ENCODE results near the gene ZFPL1.
A peak's percentile ranks its signal among the peaks of the same experiment; 100 is the strongest.

ZFPL1 gene

GRCh38 chr11:65060913-65061408 lies 23.1 kb upstream of the ZFPL1 start:
- DNase-seq: no peak

GRCh38 chr11:65063532-65063931 lies 20.5 kb upstream of the ZFPL1 start:
- no peak for DNase-seq

- no peak for DNase-seq
Measured at GRCh38 chr11:65064847-65065240, 19.2 kb upstream of the ZFPL1 start.

GRCh38 chr11:65065851-65066250 lies 18.2 kb upstream of the ZFPL1 start:
- no peak for DNase-seq

GRCh38 chr11:65066315-65066714 lies 17.7 kb upstream of the ZFPL1 start:
- DNase-seq: no peak

- peak; percentile 89 for DNase-seq
Measured at GRCh38 chr11:65066805-65067291, 17.2 kb upstream of the ZFPL1 start.

GRCh38 chr11:65067446-65067845 lies 16.6 kb upstream of the ZFPL1 start:
- DNase-seq: no peak

GRCh38 chr11:65069217-65069616 lies 14.8 kb upstream of the ZFPL1 start:
- no peak for DNase-seq

- DNase-seq: no peak
Measured at GRCh38 chr11:65071907-65072630, 12.0 kb upstream of the ZFPL1 start.

GRCh38 chr11:65072631-65072966 lies 11.4 kb upstream of the ZFPL1 start:
- no peak for DNase-seq

GRCh38 chr11:65077451-65077850 lies 6.6 kb upstream of the ZFPL1 start:
- peak; percentile 7 for DNase-seq

- no peak for DNase-seq
Measured at GRCh38 chr11:65078151-65078550, 5.9 kb upstream of the ZFPL1 start.

GRCh38 chr11:65078786-65079342 lies 5.2 kb upstream of the ZFPL1 start:
- no peak for DNase-seq

GRCh38 chr11:65083134-65083833 lies 738 bp upstream of the ZFPL1 start:
- no peak for DNase-seq

- DNase-seq: no peak
Measured at GRCh38 chr11:65084598-65085375, 765 bp downstream of the ZFPL1 start.

GRCh38 chr11:65085446-65085845 lies 1.4 kb downstream of the ZFPL1 start:
- DNase-seq: no peak

GRCh38 chr11:65086809-65087208 lies 2.8 kb downstream of the ZFPL1 start:
- no peak for DNase-seq

- no peak for DNase-seq
Measured at GRCh38 chr11:65087216-65087615, 3.2 kb downstream of the ZFPL1 start.

- no peak for DNase-seq
Measured at GRCh38 chr11:65087827-65088226, 3.8 kb downstream of the ZFPL1 start.

- DNase-seq: no peak
Measured at GRCh38 chr11:65089621-65090020, 5.6 kb downstream of the ZFPL1 start.

GRCh38 chr11:65090628-65091027 lies 6.6 kb downstream of the ZFPL1 start:
- no peak for DNase-seq

- no peak for DNase-seq
Measured at GRCh38 chr11:65095427-65095826, 11.4 kb downstream of the ZFPL1 start.
